Ammon's horn (tissue), 1 donor: ENCODE data around the gene UNCX.
"Not testable (repeated sequence)": the region's sequence is repeated elsewhere in the genome, so short reads cannot be mapped to it uniquely, and the experiment has no call there.

ENCODE experiments used
- DNase-seq: peaks from one replicate; pipeline ENCODE4 v3.0.0-alpha.2; 2016; ENCODE audit warnings: low spot score

Gene UNCX

DNA sequence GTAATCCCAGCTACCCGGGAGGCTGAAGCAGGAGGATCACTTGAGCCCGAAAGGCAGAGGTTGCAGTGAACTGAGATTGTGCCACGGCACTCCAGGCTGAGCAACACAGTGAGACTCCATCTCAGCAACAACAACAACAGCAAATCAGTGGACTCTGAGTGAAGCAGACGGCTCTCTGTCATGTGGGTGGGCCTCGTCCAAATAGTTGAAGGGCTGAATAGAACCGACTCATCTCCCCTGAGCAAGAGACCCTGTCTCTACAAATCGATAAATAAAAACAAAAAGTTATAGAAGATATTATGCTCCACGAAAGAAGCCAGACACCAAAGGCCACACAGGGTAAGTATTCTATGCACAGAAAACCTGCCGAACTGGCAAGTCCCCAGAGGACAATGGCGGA, 45.9 kb downstream of the UNCX start:
- DNase-seq = no peak

DNA sequence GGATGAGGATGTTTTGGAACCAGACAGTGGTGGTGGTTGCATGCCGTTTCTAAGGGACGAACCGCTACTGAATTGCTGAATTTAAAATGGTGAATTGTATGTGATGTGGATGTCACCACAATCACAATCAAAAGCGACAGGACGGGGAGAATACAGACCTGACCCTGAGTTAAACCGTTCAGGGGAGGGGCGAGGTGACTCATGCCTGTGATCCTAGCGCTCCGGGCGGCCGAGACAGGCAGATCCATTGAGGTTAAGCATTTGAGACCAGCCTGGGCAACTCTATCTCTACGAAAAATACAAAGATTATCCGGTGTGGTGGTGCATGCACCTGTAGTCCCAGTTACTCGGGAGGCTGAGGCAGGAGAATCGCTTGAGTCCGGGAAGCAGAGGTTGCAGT, 46.4 kb downstream of the UNCX start:
- DNase-seq = no peak

DNA sequence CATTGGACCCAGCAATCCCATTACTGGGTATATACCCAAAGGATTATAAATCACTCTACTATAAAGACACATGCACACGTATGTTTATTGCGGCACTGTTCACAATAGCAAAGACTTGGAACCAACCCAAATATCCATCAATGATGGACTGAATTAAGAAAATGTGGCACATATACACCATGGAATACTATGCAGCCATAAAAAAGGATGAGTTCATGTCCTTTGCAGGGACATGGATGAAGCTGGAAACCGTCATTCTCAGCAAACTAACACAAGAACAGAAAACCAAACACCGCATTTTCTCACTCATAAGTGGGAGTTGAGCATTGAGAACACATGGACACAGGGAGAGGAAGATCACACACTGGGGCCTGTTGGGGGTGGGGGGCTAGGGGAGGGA, 47.2 kb downstream of the UNCX start:
- not testable (repeated sequence) for DNase-seq

DNA sequence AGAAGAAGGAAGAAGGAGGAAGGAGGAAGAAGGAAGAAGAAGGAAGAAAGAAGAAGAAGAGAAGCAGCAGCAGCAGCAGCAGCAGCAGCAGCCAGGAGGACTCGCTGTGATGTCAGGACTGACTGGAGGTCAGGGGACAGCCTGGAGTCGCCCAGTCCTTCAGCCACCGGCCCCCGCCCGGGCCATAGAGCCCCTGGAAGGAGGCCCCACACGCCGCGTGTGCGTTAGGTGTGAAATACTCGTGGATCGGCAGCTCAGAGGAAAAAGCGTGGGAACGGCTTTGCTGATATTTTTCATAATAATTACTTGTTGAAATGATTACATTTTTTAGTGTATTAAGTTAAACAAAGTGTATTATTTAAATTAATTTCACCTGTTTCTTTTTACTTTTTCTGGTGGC, 48.4 kb downstream of the UNCX start:
- no peak for DNase-seq

DNA sequence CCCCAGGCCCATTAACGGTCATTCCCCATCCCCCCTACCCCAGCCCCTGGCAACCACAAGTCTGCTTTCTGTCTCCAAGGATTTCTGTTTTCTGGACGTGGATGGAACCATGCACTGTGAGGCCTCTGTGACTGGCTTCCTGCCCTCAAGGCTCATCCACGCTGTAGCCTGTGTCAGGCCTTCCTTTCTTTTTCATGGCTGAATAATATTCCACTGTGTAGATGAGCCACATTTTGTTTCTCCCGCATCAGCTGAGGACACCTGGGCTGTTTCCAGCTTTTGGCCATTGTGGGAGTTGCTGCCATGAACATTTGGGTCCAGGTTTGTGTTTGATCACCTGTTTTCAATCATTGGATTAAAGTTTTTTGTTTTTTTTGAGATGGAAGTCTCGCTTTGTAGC, 50.0 kb downstream of the UNCX start:
- DNase-seq = no peak

DNA sequence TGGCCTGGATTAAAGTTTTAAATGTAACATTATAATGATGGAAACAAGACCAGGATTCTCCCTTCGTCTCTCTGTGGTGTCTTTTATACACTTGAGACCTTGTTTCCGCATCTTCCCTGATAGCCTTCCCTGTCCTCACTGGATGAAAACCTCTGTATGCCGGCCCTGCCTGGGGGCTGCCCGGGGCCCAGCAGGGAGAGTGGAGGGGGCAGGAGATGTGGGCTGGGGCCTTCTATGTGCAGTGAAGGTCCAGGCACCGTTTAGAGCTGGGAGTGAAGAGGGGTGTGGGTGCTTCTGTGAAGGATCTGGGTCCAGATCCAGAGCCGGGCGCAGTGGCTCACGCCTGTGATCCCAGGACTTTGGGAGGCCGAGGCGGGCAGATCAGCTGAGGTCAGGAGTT, 50.7 kb downstream of the UNCX start:
- no peak for DNase-seq

- DNase-seq = no peak
Measured at GRCh38 chr7:1283941-1284742, 51.5 kb downstream of the UNCX start.

GRCh38 chr7:1284743-1285458, 52.2 kb downstream of the UNCX start:
- DNase-seq = no peak

- no peak for DNase-seq
Measured at GRCh38 chr7:1285556-1286301, 53.1 kb downstream of the UNCX start.
